HG02642 (cell line): Measurements from ENCODE around the gene UGT2B17.

ENCODE experiments used
- ATAC-seq: cut with Tn5 transposase; IDR thresholded peaks from one replicate; pipeline ENCODE4 v1.9.1; 2021; ENCODE audit warnings: mild to moderate bottlenecking; ENCODE audit not compliant: unreplicated experiment, poor library complexity

Gene UGT2B17

GRCh38 chr4:68490826-68491457 is 85.2 kb downstream of the UGT2B17 start:
- ATAC-seq = no peak

- ATAC-seq = no peak
Observed at GRCh38 chr4:68489338-68489737, 86.8 kb downstream of the UGT2B17 start.
